Endothelial cell of umbilical vein (primary cell): ENCODE data around the gene FTO. TPM values are rescaled to one million over a fixed set of nuclear protein-coding genes. Genes with fewer than 3 reads are reported as not detected.

ENCODE experiments used
- BruUV-seq: library from RNA; stranded (reverse); fragments of 400-500 nt; replicated peaks from 2 replicates; lab custom pipeline; 2021; lab: Mats Ljungman, UMichigan
- CTCF ChIA-PET: fragments of 300-600, 350-600 bp; sonication (Branson Sonifier 250); formaldehyde crosslinking; loops from one replicate; lab custom pipeline; 2021; ENCODE audit warnings: antibody characterized with exemption, inconsistent platforms; lab: Charles Lee
- POLR2A ChIA-PET: fragments of 300-600, 350-600 bp; sonication (Branson Sonifier 250); formaldehyde crosslinking; loops from one replicate; lab custom pipeline; 2021; ENCODE audit warnings: antibody characterized with exemption, inconsistent platforms; lab: Charles Lee
- DNase-seq: peaks from one replicate; pipeline ENCODE4 v3.0.0-alpha.2; 2011; ENCODE audit warnings: low read depth, low spot score
- FAIRE-seq: peaks from 2 replicates; lab custom pipeline; 2011; peaks lifted over from hg19 to GRCh38; lab: Jason Lieb, UNC
- H2AFZ ChIP-seq: 2 replicates; pipeline ENCODE4 v1.6.0; 2012; ENCODE audit warnings: low read depth, low read length, control low read depth, inconsistent platforms
- H3K27ac ChIP-seq: 2 replicates; pipeline ENCODE4 v1.5.1; 2011; ENCODE audit warnings: low read depth, mild to moderate bottlenecking, control low read depth, low read length, moderate library complexity; ENCODE audit not compliant: insufficient read depth
- H3K27me3 ChIP-seq, 2 experiments: 2 replicates each; pipeline versions ENCODE4 v1.6.0 to v1.6.1; 2011; ENCODE audit warnings: low read length in 2 of 2, mixed read lengths in 1 of 2; ENCODE audit not compliant: control insufficient read depth in 2 of 2, insufficient read depth in 2 of 2
- H3K36me3 ChIP-seq, 2 experiments: 2 replicates in 1 of 2; 3 replicates in 1 of 2; pipeline ENCODE4 v1.5.1; 2011; ENCODE audit warnings: low read length in 2 of 2, mild to moderate bottlenecking in 1 of 2, moderate library complexity in 1 of 2; ENCODE audit not compliant: control insufficient read depth in 2 of 2, insufficient read depth in 2 of 2; ENCODE audit errors: extremely low read depth in 1 of 2
- H3K4me1 ChIP-seq: 3 replicates; pipeline ENCODE4 v1.5.1; 2011; ENCODE audit warnings: mild to moderate bottlenecking, low read length; ENCODE audit not compliant: control insufficient read depth, insufficient read depth; ENCODE audit errors: extremely low read depth
- H3K4me2 ChIP-seq: 2 replicates; pipeline ENCODE4 v1.6.1; 2011; ENCODE audit warnings: low read length, control low read depth, mixed read lengths; ENCODE audit not compliant: insufficient read depth
- H3K4me3 ChIP-seq, 3 experiments: fragments of 200-600 bp in 1 of 3; sonication (generic), shearing (Covaris generic) in 1 of 3; replicated peaks in 1 of 3; 2 replicates each; pipeline ENCODE4 v1.5.1; 2011 to 2016; ENCODE audit warnings: control low read depth in 3 of 3, low read length in 3 of 3, mild to moderate bottlenecking in 2 of 3, inconsistent platforms in 1 of 3, low read depth in 1 of 3, moderate library complexity in 1 of 3; ENCODE audit not compliant: insufficient read depth in 1 of 3
- H3K79me2 ChIP-seq: 2 replicates; pipeline ENCODE4 v1.6.0; 2012; ENCODE audit warnings: low read length, inconsistent platforms; ENCODE audit not compliant: control insufficient read depth, insufficient read depth
- H3K9ac ChIP-seq: replicated peaks from 2 replicates; pipeline ENCODE3; 2011; ENCODE audit warnings: low read length, control low read depth; ENCODE audit not compliant: insufficient read depth; ENCODE audit errors: extremely low read depth
- H3K9me1 ChIP-seq: replicated peaks from 3 replicates; pipeline ENCODE4 v1.6.0; 2011; ENCODE audit warnings: mild to moderate bottlenecking, low read length; ENCODE audit not compliant: control insufficient read depth, insufficient read depth; ENCODE audit errors: extremely low read depth
- H3K9me3 ChIP-seq: replicated peaks from 2 replicates; pipeline ENCODE4 v1.5.1; 2012; ENCODE audit warnings: low read length, inconsistent platforms; ENCODE audit not compliant: control insufficient read depth, insufficient read depth
- H4K20me1 ChIP-seq: replicated peaks from 2 replicates; pipeline ENCODE3; 2011; ENCODE audit warnings: mild to moderate bottlenecking, low read length; ENCODE audit not compliant: control insufficient read depth, insufficient read depth; ENCODE audit errors: extremely low read depth
- EZH2 ChIP-seq: IDR thresholded peaks from 2 replicates; pipeline ENCODE4 v1.6.1; 2012; ENCODE audit warnings: borderline replicate concordance, low read depth, mild to moderate bottlenecking, moderate library complexity, low read length, inconsistent platforms; ENCODE audit not compliant: severe bottlenecking
- FOS ChIP-seq: IDR thresholded peaks from 2 replicates; pipeline ENCODE4 v1.6.1; 2011; ENCODE audit warnings: mild to moderate bottlenecking, low read length, moderate library complexity, borderline replicate concordance; ENCODE audit not compliant: insufficient read depth
- GATA2 ChIP-seq: IDR thresholded peaks from 2 replicates; pipeline ENCODE4 v1.7.0; 2011; ENCODE audit warnings: low read depth, mild to moderate bottlenecking, moderate library complexity, mixed read lengths, low read length; ENCODE audit not compliant: insufficient read length, insufficient read depth
- JUN ChIP-seq: IDR thresholded peaks from 2 replicates; pipeline ENCODE4 v1.6.1; 2011; ENCODE audit warnings: borderline replicate concordance, low read depth; ENCODE audit not compliant: insufficient read length, insufficient read depth
- MYC ChIP-seq: IDR thresholded peaks from one replicate; pipeline ENCODE4 v1.6.1; 2011; ENCODE audit warnings: mild to moderate bottlenecking, low read depth, low read length
- POLR2A ChIP-seq: IDR thresholded peaks from 2 replicates; pipeline ENCODE4 v1.6.1; 2012; ENCODE audit warnings: low read depth, mild to moderate bottlenecking, control low read depth, low read length
- POLR2AphosphoS5 ChIP-seq: IDR thresholded peaks from 2 replicates; pipeline ENCODE4 v1.6.1; 2012; ENCODE audit warnings: low read depth, mild to moderate bottlenecking, control low read depth, low read length, moderate library complexity; ENCODE audit not compliant: insufficient read depth
- dilution Hi-C: fragments of 300-500 bp; cut with MboI; formaldehyde crosslinking; loops from one replicate; pipeline ENCODE4 v1.15.0; 2019; ENCODE audit warnings: low sequenced_read_pairs; ENCODE audit not compliant: extremely low pct_ligation_motif_present
- intact Hi-C: fragments of 100-400 bp; cut with micrococcal nuclease; formaldehyde crosslinking; loops from one replicate; pipeline ENCODE4 v1.10.0; 2022
- polyA plus RNA-seq, 4 experiments: library from polyadenylated mRNA; depleted of rRNA in 3 of 4; stranded (reverse) in 3 of 4; unstranded in 1 of 4; fragments of >200 nt; gene quantifications; 2 replicates each; pipeline versions ENCODE4 v1.2.1 to v1.2.3, GENCODE V29; 2011 to 2012; ENCODE audit warnings: missing spikeins in 1 of 4
- total RNA-seq: library from RNA; stranded (reverse); gene quantifications from 2 replicates; pipeline ENCODE4 v1.2.3, GENCODE V29; 2021
- TF ChIP-seq, protein P1 (sequence below), 2 donors: IDR thresholded peaks; 1 replicate in 1 of 2; 2 replicates in 1 of 2; pipeline ENCODE4 v1.5.1; 2011; ENCODE audit warnings: low read length in 2 of 2, mild to moderate bottlenecking in 2 of 2, moderate library complexity in 2 of 2, control low read depth in 1 of 2, inconsistent platforms in 1 of 2, low read depth in 1 of 2; ENCODE audit not compliant: insufficient read depth in 1 of 2; ENCODE audit errors: extremely low read depth in 1 of 2
- TF ChIP-seq, protein P2 (sequence below): IDR thresholded peaks from 2 replicates; pipeline ENCODE4 v1.6.1; 2011; ENCODE audit not compliant: insufficient read depth, insufficient read length

FTO gene
- total and polyA plus RNA-seq, 2 donors (not counting 3 experiments of a cell fraction or from before 2014, with no cell fraction given): 48.6 to 87.1 TPM

DNA sequence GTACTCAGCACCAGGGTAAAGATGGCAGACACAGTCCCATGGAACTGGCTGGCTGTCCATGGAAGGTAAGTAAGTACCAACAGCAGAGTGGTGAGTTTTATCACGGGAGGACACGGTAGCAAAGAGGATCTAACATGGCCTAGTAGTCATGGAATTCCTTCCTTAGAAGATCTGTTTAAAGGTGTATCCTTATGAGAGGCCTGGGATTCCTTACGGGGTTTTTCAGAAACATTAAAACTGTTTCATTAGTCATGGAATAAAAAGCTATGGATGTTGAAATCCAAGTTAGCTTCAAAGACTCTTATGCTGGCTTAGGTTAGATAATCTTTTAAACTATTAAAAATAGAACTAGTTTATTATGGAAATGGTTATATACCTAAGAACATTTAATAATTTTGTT, 7.4 kb downstream of the FTO start:
- Histone ChIP-seq H2AFZ (no peak overlapping the region), H3K4me2 (no peak overlapping the region), H3K27me3 (no peaks in the 10 kb centered on the region), H3K4me3 (no peak overlapping the region), H3K9ac (no peak overlapping the region), H3K36me3 (no peaks in the 10 kb centered on the region), H3K9me1 (no peaks in the 10 kb centered on the region), H3K79me2 (peaks cover 56% of the 10 kb centered on the region), H3K27ac (no peak overlapping the region), H3K4me1 (no peaks in the 10 kb centered on the region), H4K20me1 (peaks cover 4% of the 10 kb centered on the region), H3K9me3 (no peaks in the 10 kb centered on the region)
- intact Hi-C loops (no loop called here), dilution Hi-C loops (no loop called here)
- DNase-seq (no peak), FAIRE-seq (no peak)
- POLR2A ChIA-PET: no interaction called here
- TF ChIP-seq JUN (no peak), GATA2 (no peak), POLR2A (no peak), EZH2 (no peak), POLR2AphosphoS5 (no peak), FOS (no peak), MYC (no peak)
- TF ChIP-seq, protein P1, sequence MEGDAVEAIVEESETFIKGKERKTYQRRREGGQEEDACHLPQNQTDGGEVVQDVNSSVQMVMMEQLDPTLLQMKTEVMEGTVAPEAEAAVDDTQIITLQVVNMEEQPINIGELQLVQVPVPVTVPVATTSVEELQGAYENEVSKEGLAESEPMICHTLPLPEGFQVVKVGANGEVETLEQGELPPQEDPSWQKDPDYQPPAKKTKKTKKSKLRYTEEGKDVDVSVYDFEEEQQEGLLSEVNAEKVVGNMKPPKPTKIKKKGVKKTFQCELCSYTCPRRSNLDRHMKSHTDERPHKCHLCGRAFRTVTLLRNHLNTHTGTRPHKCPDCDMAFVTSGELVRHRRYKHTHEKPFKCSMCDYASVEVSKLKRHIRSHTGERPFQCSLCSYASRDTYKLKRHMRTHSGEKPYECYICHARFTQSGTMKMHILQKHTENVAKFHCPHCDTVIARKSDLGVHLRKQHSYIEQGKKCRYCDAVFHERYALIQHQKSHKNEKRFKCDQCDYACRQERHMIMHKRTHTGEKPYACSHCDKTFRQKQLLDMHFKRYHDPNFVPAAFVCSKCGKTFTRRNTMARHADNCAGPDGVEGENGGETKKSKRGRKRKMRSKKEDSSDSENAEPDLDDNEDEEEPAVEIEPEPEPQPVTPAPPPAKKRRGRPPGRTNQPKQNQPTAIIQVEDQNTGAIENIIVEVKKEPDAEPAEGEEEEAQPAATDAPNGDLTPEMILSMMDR (IDR thresholded peaks at IDR 0.05; ENCODE audit: extremely low read depth in 1 of 2, insufficient read depth in 1 of 2, low read depth in 1 of 2, low read length in 2 of 2): no peak
- TF ChIP-seq, protein P2, sequence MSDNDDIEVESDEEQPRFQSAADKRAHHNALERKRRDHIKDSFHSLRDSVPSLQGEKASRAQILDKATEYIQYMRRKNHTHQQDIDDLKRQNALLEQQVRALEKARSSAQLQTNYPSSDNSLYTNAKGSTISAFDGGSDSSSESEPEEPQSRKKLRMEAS: no peak
- BruUV-seq: no TSS peak
- CTCF ChIA-PET: no interaction called here
